Stimulated activated CD4-positive, alpha-beta T cell treated with anti-CD3 and anti-CD28 coated beads, Interleukin-1b, Interleukin-23, amount 100 ng/mL, for 4 hours (primary cell): ENCODE measurements around the gene HOXD9.

Source experiments
- DNase-seq, 2 donors: peaks; one replicate each; pipeline ENCODE4 v3.0.0-alpha.2; 2020; ENCODE audit warnings: low read depth in 2 of 2

The HOXD9 gene

DNA sequence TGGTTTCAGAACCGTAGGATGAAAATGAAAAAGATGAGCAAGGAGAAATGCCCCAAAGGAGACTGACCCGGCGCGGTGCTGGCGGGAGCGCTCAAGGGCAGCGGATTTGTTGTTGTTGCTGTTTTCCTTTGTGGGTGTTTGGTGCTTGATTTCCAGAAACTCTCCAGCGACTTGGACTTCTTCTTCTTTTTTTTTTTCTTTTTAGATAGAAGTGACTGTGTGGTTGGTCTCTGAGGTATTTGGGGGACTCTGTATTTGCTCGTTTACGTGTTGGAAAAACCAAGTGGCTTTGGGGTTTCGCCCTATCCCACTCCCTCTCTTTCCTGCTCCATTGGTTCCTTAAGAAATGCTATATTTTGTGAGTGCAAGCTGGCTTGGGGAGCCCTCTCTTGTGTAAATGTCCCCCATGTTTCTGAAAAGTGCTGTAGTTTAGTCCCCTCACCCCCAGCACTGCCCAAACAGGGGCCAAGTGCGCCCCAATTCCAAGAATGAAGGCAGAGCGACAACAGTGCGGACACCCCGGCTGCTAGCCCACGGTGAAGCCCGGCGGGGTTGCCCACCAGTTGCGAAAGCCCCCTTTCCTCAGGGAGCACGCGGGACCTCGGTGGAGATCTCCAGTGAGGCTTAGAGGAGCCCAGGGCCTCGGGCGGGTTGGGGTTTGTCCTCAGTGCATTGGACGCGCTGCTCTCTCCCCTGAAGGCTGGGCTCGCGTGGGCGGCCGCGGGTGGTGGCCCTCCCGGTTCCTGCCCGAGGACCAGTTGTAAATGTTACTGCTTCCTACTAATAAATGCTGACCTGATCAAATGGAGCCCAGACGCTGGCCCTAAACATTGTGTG lies 1.8 kb downstream of the HOXD9 start:
- no peak for DNase-seq

DNA sequence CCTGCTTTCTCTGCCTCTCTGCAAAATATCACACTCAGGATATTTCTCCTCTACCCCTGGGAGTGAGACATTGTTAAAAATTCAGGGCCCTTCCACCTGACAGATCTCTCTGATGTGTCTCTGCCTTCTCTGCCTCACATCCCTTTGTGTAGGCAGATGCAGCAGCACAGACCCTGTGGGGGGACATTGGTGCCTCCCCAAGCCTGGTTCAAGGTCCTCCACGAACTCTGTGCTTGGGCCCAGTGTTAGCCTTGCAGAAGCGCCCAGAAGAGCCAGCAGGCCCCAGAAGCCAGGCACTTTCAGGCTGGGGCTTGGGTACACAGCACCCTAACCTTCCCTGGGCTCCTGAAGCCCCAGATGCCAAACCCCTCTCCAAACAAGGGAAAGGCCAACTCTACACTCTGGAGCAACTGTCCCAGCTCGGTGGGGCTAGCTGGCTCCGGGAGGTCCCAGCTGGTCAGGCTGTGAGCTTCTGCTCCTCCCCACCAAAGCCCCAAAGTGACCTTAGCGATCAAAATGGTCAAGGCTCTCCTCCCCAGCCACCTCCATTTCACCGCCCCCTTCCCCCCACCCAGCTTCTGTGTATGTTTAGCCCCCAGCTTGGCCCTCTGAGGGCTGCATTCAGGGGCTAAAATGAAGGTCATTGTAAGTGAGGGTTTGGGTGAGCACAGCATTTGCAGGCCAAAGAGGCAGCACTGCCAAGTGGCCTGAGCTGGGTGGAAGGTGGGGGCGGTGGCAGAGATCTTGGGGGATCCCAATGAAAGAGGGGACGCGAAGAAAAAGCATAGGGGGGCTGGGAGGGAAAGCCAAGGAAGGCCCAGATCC lies 2.6 kb downstream of the HOXD9 start:
- no peak for DNase-seq

DNA sequence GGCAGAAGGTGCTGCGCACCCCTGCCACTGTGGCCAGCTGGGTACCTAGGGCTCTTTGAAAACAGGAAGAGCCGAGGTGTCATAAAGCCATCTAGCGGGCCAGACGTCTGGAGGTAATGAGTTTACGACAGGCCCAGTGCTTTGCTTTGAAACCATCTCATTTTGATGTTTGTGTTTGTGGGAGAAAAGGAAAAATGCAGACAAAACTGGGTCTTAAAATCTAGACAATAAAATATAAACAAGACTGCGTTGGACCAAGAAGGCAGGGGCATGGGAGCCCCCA lies 3.2 kb downstream of the HOXD9 start:
- no peak for DNase-seq

DNA sequence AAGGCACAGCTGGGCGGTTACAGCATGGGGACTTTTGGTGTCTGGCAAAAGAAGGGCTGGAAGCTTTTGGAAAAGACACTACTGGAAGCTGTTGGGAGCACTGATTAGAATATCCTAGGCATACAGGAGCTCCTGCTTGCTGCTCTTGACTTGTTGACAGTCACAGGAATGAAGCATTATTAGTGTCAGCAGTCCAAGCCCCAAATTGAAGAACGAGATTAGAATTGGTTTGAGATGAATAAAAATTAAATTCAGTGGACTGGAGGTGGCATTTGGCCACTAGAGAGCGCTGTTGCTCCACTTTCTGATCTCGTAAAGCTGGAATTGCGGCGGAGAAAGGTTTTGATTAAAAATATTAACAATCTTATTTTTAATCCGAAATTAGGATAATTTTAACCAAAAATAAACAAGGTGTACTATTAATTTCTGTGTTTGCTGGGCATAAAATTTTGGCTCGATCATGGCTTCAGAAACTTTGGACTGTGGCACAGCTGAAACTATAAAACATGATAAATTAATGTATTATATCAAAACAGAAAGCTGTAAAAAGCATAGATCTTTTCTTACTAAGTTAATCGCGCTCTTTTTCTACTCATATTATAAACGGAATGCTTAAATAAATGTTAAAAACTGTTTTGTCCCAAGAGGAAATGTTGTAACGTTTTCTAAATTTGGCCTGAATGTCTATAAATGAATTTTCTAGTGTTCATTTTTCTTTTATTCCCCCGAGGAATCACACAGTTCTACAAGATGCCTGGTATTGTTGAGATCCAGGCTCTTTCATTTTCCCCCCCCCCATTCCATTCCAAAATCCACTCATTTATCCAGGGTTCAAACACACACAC lies 4.6 kb downstream of the HOXD9 start:
- DNase-seq, result peak; percentile 66 to 73

DNA sequence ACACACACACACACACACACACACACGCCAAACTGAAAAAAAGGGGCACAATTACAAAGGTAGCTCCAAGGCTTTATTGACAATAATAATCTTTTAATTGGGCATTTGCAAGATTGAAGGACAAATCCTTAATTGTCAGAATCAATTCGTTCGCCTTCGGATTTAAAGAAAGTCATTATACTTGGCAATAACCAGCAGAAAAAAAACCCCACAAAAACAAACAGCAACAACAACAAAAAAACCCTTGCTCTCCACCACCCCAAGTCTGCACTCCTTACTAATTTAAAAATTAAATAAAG lies 5.2 kb downstream of the HOXD9 start:
- no peak for DNase-seq

DNA sequence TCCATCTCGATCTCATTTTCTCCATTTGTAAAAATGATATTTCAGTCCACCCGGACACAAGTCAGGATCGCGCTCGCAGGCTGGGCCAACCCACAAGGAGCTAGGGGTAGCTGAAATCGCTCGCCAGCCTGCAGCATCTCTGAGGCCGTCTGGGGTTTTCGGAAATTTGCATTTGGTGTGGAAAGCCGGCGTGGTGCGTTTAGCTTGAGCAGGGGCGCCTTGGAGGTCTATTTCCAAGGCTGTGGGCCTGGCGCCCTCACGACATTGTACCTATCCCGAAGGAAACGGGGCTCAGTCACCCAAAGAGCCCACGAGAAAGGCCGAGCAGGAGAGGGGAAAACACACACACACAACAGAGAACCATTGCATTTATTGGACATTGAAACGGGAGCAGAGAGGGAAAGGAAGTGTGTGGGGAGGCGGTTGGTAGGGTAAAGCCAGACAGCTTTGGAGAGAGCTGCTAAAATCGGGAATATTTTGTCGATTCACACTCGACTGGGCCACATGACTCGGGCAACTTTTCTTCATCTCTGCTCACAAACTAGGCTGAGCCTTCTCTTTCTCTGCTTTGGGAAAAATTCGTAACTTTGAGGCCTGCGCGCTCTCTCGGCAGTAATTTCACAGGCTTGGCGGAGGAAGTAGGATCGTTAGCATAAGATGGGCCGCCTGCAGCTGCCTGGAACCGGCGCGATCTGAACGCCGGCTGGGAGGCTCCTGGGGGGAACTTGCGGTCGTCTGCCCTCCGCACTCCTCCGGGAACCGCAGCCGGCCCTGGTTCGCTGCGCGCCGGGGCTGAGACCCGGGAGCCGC lies 5.9 kb downstream of the HOXD9 start:
- DNase-seq, result no peak

DNA sequence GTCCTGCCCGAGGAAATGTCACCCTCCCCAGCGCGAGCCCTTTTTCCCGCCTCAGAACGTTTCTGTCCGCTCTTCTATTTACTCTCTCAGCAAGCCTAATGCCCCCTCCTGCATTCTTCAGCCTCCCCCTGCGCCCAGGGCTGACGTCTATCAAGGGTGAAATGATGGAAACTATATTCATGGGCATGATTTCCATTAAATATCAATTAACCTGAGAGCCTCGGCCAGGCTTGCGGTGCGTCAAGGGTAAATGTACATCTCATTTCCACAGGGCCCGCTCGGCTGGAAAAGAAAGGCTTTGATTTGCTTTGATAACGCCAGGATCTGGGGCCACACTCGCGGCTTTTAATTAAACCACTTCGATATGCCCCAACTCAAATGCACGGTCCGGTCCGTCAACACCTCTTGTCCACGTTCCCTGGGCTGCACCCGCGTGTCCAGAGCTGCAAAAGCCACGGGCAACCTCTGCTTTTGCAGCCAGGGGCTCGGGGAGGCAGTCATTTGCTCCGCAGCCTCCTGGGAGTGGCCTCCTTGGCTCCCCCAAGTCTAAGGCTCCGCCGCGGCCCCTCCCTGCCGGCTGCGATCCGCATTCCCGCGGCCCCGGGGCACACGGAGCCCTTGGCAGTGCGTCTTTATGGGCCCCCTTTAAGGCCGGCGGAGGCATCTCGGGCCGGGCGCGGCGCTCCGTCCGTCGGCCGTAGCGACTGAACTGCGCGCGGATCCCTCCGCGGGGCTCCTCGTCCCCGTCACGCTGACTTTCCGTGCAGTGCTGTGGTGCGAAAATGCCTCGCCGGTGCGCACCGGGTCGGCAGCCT lies 6.7 kb downstream of the HOXD9 start, which contains the start of gene HOXD8:
Gene HOXD8, plus strand, starts transcription at position 724 of the 815 bp plus-strand sequence. CDS start 662 bp downstream, outside the sequence.
- no peak for DNase-seq

DNA sequence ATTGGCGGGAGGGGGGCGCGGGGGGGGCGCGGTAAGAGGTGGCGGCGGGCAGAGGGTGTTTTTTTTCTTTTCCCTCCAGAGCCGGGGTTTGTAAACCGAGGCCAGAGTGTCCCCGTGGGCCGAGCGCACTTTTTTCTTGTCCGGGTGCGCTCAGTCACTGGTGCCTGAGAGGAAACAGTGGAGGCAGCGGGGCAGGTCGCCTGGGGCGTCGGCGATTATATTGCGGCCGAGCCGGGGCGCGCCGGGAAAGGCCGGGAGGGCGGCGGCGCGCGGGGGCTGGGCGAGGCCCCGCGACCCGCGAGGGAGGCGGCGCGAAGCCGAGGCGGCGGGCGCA lies 7.3 kb downstream of the HOXD9 start:
- no peak for DNase-seq

DNA sequence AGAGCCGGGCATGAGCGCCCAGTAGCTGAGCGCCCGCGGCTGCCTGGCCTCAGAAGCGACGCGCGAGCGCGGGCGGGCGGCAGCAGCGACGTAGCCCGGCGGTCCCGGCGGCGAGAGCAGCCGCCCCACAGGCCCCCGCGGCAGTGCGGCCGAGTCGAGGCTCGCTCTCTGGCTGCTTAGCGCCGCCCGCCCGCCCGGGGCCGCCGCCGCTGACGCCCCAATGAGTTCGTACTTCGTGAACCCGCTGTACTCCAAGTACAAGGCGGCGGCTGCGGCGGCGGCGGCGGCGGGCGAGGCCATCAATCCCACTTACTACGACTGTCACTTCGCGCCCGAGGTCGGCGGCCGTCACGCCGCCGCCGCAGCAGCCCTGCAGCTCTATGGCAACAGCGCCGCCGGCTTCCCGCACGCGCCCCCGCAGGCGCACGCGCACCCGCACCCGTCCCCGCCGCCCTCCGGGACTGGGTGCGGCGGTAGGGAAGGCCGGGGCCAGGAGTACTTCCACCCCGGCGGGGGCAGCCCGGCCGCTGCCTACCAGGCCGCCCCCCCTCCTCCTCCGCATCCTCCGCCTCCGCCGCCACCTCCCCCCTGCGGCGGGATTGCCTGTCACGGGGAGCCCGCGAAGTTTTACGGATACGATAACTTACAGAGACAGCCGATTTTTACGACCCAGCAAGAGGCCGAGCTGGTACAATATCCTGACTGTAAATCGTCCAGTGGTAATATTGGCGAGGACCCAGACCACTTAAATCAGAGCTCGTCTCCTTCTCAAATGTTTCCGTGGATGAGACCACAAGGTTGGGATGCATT lies 7.8 kb downstream of the HOXD9 start:
- DNase-seq, result no peak

DNA sequence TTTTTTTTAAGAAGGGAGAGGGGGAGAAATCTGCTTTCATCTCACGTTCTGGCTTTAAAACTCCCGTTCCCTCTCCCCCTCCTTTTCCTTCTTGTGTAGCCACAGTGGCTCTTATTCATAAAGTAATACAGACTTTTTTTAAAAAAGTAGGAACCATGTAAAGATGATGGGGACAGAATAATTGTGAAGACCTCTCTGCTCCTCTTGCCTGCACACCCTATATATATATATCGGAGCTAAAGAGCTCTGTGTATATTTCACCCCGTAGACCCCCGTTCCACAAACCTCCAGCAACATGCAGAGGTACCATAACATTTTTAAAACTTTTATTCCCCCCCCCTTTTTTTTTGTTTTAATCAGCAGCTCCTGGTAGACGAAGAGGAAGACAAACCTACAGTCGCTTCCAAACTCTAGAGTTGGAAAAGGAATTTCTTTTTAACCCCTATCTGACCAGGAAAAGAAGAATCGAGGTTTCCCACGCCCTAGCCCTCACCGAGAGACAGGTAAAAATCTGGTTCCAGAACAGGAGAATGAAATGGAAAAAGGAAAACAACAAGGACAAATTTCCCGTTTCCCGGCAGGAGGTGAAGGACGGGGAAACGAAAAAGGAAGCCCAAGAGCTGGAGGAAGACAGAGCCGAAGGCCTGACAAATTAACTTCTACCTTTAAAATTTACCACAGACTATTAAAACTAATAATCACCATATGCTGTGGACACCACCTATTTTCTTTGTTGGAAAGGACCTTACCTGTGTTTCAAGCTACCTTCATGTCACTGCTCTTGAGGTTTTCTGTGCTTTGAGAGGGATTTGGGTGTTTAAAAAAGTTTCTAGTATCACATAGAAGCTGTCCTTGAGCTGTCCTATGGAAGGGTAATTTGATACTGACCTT lies 8.7 kb downstream of the HOXD9 start:
- no peak for DNase-seq

DNA sequence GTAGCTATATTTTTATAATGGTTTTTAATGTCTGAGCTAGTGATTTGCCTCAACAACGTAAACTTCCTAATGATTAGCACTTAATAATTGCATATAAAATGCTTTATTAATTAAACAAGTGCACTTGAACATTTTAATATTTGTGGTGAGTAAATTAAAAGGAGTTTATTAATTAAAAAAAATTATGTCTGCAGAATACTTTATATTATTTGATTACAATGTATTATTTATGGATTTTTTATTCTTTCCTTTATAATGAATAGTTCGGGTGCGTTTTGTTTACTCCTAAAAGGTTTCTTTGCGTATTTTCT lies 9.3 kb downstream of the HOXD9 start:
- no peak for DNase-seq

DNA sequence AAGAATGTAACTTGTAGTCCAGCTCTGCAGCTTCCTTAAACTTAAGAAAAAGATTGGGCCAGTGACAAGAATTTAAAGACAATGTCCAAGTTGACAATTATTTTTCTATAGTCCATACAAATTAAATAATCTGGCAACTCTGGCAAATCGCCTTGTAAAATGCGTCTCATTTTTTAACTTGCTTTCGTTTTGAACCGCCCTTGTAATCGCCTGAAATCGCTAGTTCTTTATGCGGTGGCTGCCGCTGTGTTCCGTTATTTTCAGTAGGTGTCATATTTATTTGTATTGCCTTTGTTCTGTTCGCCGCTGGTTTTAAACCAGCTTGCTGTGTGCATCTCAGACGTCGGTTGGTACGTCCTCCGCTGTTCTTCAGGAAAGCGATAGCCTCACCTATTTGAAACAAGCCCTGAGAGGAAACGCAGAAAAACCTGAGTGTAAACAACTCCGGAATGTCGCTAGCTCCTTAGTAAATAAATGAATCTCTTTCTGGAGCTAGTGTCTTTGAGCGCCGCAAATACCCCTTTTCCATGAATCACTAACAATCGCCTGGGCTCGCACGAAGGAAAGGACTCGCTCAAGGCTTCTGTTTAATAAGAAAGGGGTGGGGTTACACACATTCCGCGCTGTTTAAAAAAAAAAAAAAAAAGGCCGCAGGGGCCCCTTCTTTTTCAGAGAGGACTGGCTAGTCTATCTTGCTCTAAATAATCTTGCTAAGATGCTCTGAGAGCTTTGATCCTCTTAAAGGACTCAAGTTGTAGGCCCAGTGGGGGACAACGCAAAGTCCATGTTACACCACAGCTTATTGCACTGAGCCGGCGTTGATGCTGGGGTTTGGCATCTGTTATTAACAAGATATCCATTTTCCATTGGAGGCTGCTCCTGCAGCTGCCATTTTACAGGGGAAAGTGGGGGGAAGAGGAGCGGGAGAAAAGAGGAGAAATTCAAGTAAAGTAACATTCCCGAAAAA lies 10.0 kb downstream of the HOXD9 start:
- DNase-seq, result no peak

DNA sequence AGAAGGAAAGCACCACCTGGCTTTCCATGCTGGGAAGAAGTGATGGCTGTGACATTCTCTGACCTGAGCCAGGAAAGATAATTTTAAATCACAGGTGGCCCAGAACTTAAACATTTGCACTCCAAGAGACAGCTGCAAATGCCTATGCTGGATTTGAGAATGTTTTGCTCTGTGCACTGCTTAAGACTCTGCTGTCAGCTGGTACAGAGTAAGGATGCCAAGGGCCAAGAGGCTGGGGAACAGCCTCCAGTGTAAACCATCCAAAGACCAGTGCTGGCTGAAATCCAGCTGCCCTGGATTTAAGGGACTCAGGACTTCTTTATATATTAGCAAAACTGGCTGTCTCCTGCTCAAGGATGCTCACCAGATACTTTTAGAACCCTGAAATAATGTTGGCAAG lies 10.9 kb downstream of the HOXD9 start:
- DNase-seq, result no peak

DNA sequence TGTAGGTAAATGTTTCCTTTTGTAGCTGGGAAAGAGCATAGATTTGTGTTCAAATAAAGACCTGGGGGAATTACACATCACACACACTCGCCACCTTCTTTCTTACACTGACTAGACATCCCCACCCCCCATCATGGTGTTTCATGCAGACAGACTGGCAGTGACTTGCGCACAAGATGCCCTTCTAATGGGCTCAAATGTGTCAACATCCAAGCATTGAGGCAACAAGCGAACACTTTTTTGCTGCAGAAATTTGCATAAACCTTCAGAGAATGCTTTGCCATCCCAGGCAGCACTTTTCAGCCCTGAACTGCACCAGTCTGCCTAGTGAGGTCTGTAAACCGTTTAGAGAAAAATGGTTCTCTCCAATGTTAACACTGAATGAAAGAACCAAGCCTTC lies 11.5 kb downstream of the HOXD9 start:
- no peak for DNase-seq

DNA sequence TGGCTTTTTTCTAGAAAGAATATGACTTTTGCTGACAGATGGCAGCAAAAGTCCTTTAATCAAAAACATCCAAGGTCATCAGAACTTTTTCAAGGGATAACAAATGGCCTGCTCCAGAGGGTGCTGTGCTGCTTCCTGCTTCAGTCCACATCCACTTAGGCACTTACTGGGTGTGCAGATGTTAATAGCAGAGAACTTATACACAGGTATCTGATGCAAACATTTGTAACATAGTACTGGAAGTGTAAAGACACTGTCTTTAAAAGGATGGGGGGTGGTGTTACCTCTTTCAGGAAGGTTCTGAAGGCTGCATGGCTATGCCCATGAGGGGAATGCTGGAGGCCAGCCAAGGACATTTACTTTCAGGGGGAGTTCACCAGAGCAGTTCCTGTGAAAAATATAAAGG lies 12.5 kb downstream of the HOXD9 start:
- no peak for DNase-seq

DNA sequence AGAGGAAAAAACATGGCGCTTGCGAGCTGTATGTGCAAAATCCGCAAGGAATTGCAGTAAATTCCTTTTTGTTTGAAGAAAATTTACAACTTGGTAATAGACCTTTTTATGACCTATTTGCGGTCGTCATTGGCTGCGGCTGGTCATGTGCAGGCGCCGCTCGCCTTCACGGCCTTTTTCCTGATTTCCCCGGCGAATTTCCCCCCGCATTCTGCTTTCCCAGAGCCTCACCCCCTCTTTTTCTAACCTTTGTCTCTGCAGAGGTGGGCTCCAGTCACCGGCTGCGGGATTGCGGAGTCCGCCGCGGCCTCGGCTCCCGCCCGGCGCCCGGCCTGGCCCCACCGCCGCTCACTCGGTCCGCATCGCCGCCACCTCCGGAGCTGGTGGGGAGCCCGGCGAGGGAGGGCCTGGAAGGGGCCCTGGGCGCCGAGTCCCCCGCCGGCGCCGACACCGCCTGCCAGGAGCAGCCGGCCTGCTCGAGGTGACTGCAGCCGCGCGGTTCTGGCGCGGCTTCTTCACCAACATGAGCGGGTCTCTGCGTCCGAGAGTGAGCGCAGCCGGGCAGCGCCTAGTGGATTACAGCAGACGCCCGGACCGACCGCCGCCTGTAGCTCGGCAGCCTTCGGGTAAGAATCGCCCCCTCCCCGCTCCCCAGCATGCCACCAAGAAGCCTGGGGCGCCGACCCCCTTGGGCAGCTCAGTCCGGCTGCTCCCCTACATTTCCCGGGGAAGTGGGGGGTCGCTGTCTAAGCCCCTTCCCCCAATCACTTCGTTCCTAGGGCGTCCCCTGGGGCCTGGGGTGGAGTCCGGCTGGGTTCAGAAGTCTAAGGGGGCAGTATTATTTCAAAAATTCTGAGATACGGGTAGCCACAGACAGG lies 14.1 kb downstream of the HOXD9 start:
- no peak for DNase-seq

DNA sequence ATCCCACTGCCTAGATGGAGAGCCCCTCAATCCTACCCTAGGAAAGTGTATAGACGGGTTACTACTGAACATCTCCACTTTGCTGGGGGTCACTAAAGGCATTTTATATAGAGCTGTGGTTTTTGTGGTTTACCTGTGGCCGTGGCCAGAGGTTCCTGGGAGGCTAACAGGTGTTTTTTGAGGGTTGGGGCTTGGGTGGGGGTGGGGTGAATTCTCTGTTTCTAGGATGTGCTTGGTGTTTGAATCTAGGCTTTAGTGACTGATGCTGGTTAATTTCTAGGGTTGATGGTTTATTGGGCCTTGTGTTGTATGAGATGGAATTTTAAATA lies 14.7 kb downstream of the HOXD9 start:
- no peak for DNase-seq
